GM23248 (cell line): ENCODE measurements around the gene FHAD1. TPM values are rescaled to one million over a fixed set of nuclear protein-coding genes. Genes with fewer than 3 reads are reported as not detected.

Experiments
- DNase-seq: peaks from one replicate; pipeline ENCODE4 v3.0.0-alpha.2; 2015
- H2AFZ ChIP-seq: fragments of 200-600 bp; sonication (generic); 2 replicates; pipeline ENCODE4 v1.6.1; 2016; ENCODE audit warnings: antibody characterized with exemption
- H3F3A ChIP-seq: fragments of 200-600 bp; sonication (generic); 2 replicates; pipeline ENCODE4 v1.6.1; 2016; ENCODE audit warnings: mild to moderate bottlenecking, antibody characterized with exemption, mixed run types; ENCODE audit not compliant: insufficient read depth
- H3K27ac ChIP-seq: fragments of 200-600 bp; sonication (generic); 2 replicates; pipeline ENCODE4 v1.5.1; 2016; ENCODE audit warnings: mild to moderate bottlenecking
- H3K27me3 ChIP-seq: fragments of 200-600 bp; sonication (generic); replicated peaks from 2 replicates; pipeline ENCODE4 v1.6.1; 2016; ENCODE audit warnings: mild to moderate bottlenecking; ENCODE audit not compliant: insufficient read depth
- H3K36me3 ChIP-seq: fragments of 200-600 bp; sonication (generic); 2 replicates; pipeline ENCODE4 v1.6.1; 2016; ENCODE audit warnings: low read depth, mild to moderate bottlenecking
- H3K4me1 ChIP-seq: fragments of 200-600 bp; sonication (generic); 2 replicates; pipeline ENCODE4 v1.6.1; 2016; ENCODE audit warnings: mild to moderate bottlenecking; ENCODE audit not compliant: insufficient read depth
- H3K4me2 ChIP-seq: fragments of 200-600 bp; sonication (generic); one replicate; pipeline ENCODE4 v1.6.1; 2016; ENCODE audit warnings: mild to moderate bottlenecking; ENCODE audit not compliant: unreplicated experiment
- H3K4me3 ChIP-seq: fragments of 200-600 bp; sonication (generic); 2 replicates; pipeline ENCODE4 v1.5.1; 2016; ENCODE audit warnings: mild to moderate bottlenecking
- H3K79me2 ChIP-seq: fragments of 200-600 bp; sonication (generic); 2 replicates; pipeline ENCODE4 v1.6.1; 2016; ENCODE audit warnings: mild to moderate bottlenecking; ENCODE audit not compliant: insufficient read depth
- H3K9ac ChIP-seq: fragments of 200-600 bp; sonication (generic); 2 replicates; pipeline ENCODE4 v1.6.1; 2016; ENCODE audit warnings: mild to moderate bottlenecking
- H3K9me2 ChIP-seq: fragments of 200-600 bp; sonication (generic); 2 replicates; pipeline ENCODE4 v1.6.1; 2016; ENCODE audit warnings: mixed run types, mild to moderate bottlenecking, moderate library complexity; ENCODE audit not compliant: insufficient read depth
- H3K9me3 ChIP-seq: fragments of 200-600 bp; sonication (generic); one replicate; pipeline ENCODE4 v1.6.1; 2017; ENCODE audit warnings: low read depth
- H4K20me1 ChIP-seq: fragments of 200-600 bp; sonication (generic); 2 replicates; pipeline ENCODE4 v1.6.0; 2016; ENCODE audit not compliant: insufficient read depth
- EZH2 ChIP-seq: fragments of 200-600 bp; sonication (generic); IDR thresholded peaks from 2 replicates; pipeline ENCODE4 v1.6.1; 2018; ENCODE audit warnings: antibody characterized with exemption, mild to moderate bottlenecking; ENCODE audit not compliant: insufficient read depth, poor library complexity, severe bottlenecking
- EZH2phosphoT487 ChIP-seq: fragments of 200-600 bp; sonication (generic); IDR thresholded peaks from 2 replicates; pipeline ENCODE4 v1.6.1; 2018; ENCODE audit warnings: antibody characterized with exemption, moderate library complexity, mild to moderate bottlenecking, low read depth; ENCODE audit not compliant: insufficient read depth
- WGBS, 2 experiments: methylation state at CpG; one replicate each; pipeline ENCODE4 v1.1.6; 2015 to 2017; ENCODE audit warnings: low lambda C conversion rate in 2 of 2, low coverage in 1 of 2; ENCODE audit errors: missing lambda C conversion rate in 2 of 2; 5-methylcytosine and 5-hydroxymethylcytosine counted together
- in situ Hi-C: fragments of 300-500 bp; cut with MboI; formaldehyde crosslinking; loops from 2 replicates; pipeline ENCODE4 v1.15.0; 2020
- polyA plus RNA-seq: library from polyadenylated mRNA; unstranded; fragments of >200 nt; fragmentation: Nextera tagmentation; extraction: Ambion mirVana; gene quantifications from 2 replicates; pipeline ENCODE4 v1.2.1, GENCODE V29; 2016
- total RNA-seq: library from RNA; depleted of rRNA; stranded (reverse); fragments of >200 nt; shearing (Covaris generic); gene quantifications from 2 replicates; pipeline ENCODE4 v1.2.3, GENCODE V29; 2014

Gene FHAD1
- total and polyA plus RNA-seq, 2 experiments from 2014 or later: 0.24 TPM; not detected in 1

- Histone ChIP-seq H3K36me3 (no peaks in the 10 kb centered on the region), H3K27ac (0 out of 2 replicates have a peak overlapping the region, but pooled peaks have one; percentile 8), H3K9me3 (no peaks in the 10 kb centered on the region), H3K9ac (peak overlapping the region; percentile 11; the same call in 1 of the 2 replicates), H3K79me2 (no peaks in the 10 kb centered on the region), H3K4me2 (peak overlapping the region; percentile 64), H3K9me2 (no peaks in the 10 kb centered on the region), H4K20me1 (no peaks in the 10 kb centered on the region), H3K4me1 (peaks cover 11% of the 10 kb centered on the region), H2AFZ (peak overlapping the region; percentile 56; the same call in 1 of the 2 replicates), H3F3A (peaks cover 26% of the 10 kb centered on the region), H3K4me3 (no peak overlapping the region), H3K27me3 (no peaks in the 10 kb centered on the region)
- in situ Hi-C loops: no loop called here
- no peak for TF ChIP-seq EZH2phosphoT487
- no peak for TF ChIP-seq EZH2
- 60 to 72% methylated on average over 4 of the region's 4 CpGs for WGBS, 2 experiments
- DNase-seq: no peak
Observed at GRCh38 chr1:15342408-15342967, 95.5 kb downstream of the FHAD1 start.

- TF ChIP-seq EZH2 (no peak), EZH2phosphoT487 (no peak)
- Histone ChIP-seq H3K9ac (no peak overlapping the region), H3K79me2 (no peaks in the 10 kb centered on the region), H3K4me3 (no peak overlapping the region), H3K4me1 (peaks cover 6% of the 10 kb centered on the region), H3K9me3 (no peaks in the 10 kb centered on the region), H3K4me2 (no peak overlapping the region), H3K27ac (no peak overlapping the region), H3F3A (peaks cover 22% of the 10 kb centered on the region), H3K27me3 (no peaks in the 10 kb centered on the region), H2AFZ (no peak overlapping the region), H3K36me3 (no peaks in the 10 kb centered on the region), H4K20me1 (no peaks in the 10 kb centered on the region), H3K9me2 (no peaks in the 10 kb centered on the region)
- WGBS, 2 experiments: 64 to 68% methylated on average over 8 to 9 of the region's 9 CpGs
- in situ Hi-C loops: no loop called here
- DNase-seq: no peak
Observed at GRCh38 chr1:15343099-15343498, 96.1 kb downstream of the FHAD1 start.

GRCh38 chr1:15343729-15344128 is 96.7 kb downstream of the FHAD1 start:
- 32 to 33% methylated on average over 11 of the region's 11 CpGs for WGBS, 2 experiments
- Histone ChIP-seq H3K27ac (no peak overlapping the region), H3K36me3 (no peaks in the 10 kb centered on the region), H3K9me3 (no peaks in the 10 kb centered on the region), H3K9me2 (no peaks in the 10 kb centered on the region), H3F3A (peaks cover 16% of the 10 kb centered on the region; the same call in 1 of the 2 replicates), H3K27me3 (no peaks in the 10 kb centered on the region), H3K79me2 (no peaks in the 10 kb centered on the region), H3K4me1 (no peaks in the 10 kb centered on the region), H3K4me3 (no peak overlapping the region), H3K9ac (no peak overlapping the region), H2AFZ (0 out of 2 replicates have a peak overlapping the region, but pooled peaks have one; percentile 46), H4K20me1 (no peaks in the 10 kb centered on the region), H3K4me2 (peak overlapping the region; percentile 4)
- peak; percentile 70 for DNase-seq
- TF ChIP-seq EZH2: no peak
- TF ChIP-seq EZH2phosphoT487: no peak
- in situ Hi-C loops: no loop called here

DNA sequence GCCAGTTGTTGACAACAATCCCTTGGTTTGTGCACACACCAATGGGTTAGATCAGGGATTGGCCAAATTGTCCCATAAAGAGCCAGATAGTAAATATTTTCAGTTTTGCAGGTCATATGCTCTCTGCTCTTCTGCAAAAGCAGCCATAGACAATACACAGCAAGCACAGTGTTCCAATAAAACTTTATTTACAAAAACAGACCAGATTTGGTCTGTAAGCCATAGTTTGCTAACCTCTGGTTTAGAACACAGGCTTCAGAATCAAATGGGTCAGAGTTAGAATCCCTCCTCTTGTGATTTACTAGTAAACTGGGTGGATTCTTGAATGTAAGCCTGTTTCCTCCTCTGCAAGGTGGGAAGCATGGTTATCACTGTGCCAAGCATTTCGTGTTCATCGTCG is 97.4 kb downstream of the FHAD1 start:
- H3F3A ChIP-seq: peaks cover 16% of the 10 kb centered on the region; the same call in 1 of the 2 replicates
- no peaks in the 10 kb centered on the region for H3K4me1 ChIP-seq
- H4K20me1 ChIP-seq: no peaks in the 10 kb centered on the region
- no peaks in the 10 kb centered on the region for H3K9me3 ChIP-seq
- H3K36me3 ChIP-seq: no peaks in the 10 kb centered on the region
- 97 to 98% methylated on average over 3 of the region's 3 CpGs for WGBS, 2 experiments
- no peak overlapping the region for H3K4me2 ChIP-seq
- no peak overlapping the region for H3K9ac ChIP-seq
- H2AFZ ChIP-seq: no peak overlapping the region
- no peaks in the 10 kb centered on the region for H3K79me2 ChIP-seq
- in situ Hi-C loops: no loop called here
- TF ChIP-seq EZH2 (no peak), EZH2phosphoT487 (no peak)
- no peak overlapping the region for H3K27ac ChIP-seq
- no peaks in the 10 kb centered on the region for H3K9me2 ChIP-seq
- no peak overlapping the region for H3K4me3 ChIP-seq
- no peaks in the 10 kb centered on the region for H3K27me3 ChIP-seq
- DNase-seq: no peak
